IPS-18c (cell line): ENCODE measurements around the gene WWP2.
"Not testable (repeated sequence)": the region's sequence is repeated elsewhere in the genome, so short reads cannot be mapped to it uniquely, and the experiment has no call there.

ENCODE experiments used
- H3K4me3 ChIP-seq: 2 replicates; pipeline ENCODE4 v1.7.0; 2013; ENCODE audit warnings: low read depth, mild to moderate bottlenecking, low read length, moderate library complexity; ENCODE audit not compliant: insufficient read depth
- H3K9me3 ChIP-seq: one replicate; pipeline ENCODE4 v1.6.1; 2013; ENCODE audit warnings: mild to moderate bottlenecking, low read length, moderate library complexity; ENCODE audit not compliant: control insufficient read depth, insufficient read depth

Gene WWP2

DNA sequence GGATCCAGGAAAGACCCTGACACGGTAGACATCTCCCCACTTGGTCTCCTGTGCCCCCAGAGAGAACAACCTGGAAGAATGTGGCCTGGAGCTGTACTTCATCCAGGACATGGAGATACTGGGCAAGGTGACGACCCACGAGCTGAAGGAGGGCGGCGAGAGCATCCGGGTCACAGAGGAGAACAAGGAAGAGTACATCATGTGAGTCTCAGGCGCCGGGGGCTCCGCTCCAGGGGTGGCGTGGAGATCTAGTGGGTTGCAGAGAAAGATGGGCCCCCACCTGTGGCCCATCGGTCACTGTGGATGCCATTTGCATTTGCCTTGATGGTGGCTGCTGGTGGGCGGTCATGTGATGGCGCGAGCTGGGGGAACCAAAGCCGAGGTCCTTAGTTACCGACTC lies 174.1 kb downstream of the WWP2 start:
- Histone ChIP-seq H3K4me3 (no peak overlapping the region), H3K9me3 (no peaks in the 10 kb centered on the region)

DNA sequence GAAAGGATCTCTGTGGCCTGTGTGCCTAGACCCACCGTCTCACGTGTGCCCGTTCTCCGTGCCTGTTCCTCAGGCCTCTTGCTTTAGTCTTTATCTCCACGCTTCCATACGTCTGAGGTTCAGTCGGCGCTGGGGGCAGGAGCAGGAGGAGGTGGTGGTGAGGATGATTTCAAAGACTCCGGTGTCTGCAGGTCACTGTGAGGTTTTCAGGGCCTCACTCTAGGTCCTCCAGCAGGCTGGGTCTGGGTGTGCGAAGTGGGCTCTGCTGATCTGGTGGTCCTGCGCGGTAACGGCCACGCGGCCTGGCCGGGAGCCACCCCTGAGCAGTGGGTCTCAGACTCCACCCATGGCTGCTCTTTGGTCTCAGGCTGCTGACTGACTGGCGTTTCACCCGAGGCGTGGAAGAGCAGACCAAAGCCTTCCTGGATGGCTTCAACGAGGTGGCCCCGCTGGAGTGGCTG lies 174.6 kb downstream of the WWP2 start:
- no peaks in the 10 kb centered on the region for H3K9me3 ChIP-seq
- no peak overlapping the region for H3K4me3 ChIP-seq

DNA sequence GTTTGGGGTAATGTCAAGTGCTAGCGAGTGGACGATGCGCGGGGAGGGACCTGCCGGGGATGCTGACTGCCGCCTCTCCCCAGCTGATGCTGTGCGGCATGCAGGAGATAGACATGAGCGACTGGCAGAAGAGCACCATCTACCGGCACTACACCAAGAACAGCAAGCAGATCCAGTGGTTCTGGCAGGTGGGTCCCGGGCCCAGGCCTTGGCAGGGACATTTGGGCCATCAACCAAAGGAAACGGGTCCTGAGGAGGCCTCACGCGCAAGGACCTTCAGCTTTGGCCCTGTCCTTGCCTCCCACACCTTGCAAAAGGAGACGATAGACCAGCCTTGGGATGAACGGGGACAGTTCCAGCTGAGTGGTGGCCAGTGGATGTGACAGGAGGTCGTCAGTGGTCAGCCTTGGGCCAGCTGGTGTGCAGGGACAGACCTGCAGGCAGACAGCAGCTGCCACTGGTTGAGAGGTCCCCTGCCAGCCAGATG lies 175.4 kb downstream of the WWP2 start:
- Histone ChIP-seq H3K9me3 (peaks cover 2% of the 10 kb centered on the region), H3K4me3 (no peak overlapping the region)

DNA sequence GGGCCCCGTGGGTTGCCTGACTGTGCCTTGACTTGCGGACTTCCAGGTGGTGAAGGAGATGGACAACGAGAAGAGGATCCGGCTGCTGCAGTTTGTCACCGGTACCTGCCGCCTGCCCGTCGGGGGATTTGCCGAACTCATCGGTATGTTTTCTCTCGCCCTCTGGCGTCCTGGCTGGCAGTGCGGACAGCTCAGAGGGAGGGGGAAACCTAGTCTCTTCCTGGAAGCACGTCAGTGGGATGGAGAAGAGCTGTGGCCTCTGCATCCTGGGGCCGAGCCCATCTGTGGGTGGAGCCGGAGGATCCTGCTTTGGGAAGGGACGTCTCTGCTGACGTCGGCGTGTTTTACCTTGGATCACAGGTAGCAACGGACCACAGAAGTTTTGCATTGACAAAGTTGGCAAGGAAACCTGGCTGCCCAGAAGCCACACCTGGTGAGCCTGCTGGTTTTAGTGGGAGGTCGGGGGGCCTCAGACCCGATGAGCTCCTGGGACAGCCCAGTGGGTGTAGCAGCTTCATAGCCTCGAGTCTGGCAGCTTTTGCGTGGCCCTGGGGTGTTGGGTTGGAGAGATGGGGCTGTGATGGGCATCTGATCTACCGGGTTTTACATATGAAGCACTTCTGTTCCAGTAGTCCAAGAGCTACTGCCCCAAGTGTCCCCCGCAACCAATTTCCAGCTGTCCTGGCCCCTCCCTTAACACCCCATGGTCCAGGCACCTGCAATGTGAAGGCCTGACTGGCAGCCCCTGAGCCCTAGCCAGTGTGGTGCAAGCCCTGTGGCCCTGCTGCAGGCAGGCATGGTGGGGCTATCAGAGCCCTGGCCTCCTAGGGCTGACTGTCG lies 177.1 kb downstream of the WWP2 start:
- peaks cover 2% of the 10 kb centered on the region for H3K9me3 ChIP-seq
- no peak overlapping the region for H3K4me3 ChIP-seq

DNA sequence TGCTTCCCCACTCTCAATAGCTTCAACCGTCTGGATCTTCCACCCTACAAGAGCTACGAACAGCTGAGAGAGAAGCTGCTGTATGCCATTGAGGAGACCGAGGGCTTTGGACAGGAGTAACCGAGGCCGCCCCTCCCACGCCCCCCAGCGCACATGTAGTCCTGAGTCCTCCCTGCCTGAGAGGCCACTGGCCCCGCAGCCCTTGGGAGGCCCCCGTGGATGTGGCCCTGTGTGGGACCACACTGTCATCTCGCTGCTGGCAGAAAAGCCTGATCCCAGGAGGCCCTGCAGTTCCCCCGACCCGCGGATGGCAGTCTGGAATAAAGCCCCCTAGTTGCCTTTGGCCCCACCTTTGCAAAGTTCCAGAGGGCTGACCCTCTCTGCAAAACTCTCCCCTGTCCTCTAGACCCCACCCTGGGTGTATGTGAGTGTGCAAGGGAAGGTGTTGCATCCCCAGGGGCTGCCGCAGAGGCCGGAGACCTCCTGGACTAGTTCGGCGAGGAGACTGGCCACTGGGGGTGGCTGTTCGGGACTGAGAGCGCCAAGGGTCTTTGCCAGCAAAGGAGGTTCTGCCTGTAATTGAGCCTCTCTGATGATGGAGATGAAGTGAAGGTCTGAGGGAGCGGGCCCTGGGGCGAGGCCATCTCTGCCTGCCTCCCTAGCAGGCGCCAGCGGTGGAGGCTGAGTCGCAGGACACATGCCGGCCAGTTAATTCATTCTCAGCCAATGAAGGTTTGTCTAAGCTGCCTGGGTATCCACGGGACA lies 177.9 kb downstream of the WWP2 start:
- Histone ChIP-seq H3K4me3 (no peak overlapping the region), H3K9me3 (peaks cover 2% of the 10 kb centered on the region)

DNA sequence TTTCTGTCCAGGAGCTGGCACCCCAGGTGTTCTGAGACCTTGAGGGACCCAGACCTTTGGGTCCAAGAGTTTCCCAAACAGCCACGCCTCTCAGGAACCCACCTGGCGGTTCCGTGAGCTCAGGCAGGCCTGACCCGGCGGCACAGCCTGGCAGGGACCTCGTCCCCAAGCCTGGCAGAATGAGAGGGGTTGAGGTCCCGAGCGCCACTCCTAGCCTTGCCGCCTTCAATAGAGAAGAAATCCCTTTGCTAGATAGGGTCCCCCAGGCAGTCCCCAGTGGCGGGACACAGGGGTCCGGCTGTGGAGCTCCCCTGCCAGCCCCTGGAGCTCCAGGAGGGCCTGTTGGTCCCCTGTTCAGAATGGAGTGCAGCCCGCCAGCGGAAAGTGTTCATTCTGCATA lies 178.5 kb downstream of the WWP2 start:
- Histone ChIP-seq H3K4me3 (no peak overlapping the region), H3K9me3 (peaks cover 2% of the 10 kb centered on the region)

DNA sequence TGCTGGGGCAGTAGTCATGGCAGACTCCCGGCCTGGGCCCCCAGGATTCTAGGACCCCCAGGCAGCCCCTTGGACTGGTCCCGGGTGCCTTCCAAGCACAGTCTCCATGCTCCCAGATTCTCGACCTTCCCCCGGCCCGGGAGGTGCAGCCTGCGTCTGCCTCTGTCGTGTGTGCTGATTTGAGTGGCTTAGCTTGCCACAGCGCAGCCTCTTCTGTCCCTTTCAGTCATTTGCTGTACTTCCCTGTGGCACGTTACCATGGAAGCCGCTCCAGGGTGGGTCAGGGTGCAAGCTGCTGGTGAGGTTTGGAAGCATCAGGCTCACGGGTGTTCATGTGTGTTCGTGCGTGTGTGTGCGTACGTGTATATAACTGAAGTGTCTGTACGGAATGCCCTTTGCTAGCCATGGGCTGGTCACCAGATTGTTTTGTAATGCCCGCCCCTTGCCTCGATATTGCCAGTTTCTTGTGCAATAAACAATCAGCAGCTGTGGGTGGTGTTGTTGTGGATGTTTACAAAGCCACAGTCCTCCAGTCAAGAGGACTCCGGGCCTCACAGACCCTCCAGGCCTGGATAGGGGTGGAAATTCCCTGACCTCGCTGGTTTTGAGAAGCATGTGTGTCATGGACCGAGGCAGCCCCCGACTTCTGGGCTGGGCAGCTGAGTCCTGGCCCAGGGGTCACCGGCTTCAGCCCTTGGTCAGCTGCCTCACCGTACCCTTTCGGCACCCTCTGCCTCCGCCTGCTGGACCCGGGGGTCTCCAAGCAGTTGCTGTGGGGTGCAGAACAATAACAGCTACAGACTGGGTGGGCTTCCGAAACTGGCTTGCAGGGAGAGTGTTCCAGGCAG lies 179.3 kb downstream of the WWP2 start:
- H3K9me3 ChIP-seq: peaks cover 2% of the 10 kb centered on the region

DNA sequence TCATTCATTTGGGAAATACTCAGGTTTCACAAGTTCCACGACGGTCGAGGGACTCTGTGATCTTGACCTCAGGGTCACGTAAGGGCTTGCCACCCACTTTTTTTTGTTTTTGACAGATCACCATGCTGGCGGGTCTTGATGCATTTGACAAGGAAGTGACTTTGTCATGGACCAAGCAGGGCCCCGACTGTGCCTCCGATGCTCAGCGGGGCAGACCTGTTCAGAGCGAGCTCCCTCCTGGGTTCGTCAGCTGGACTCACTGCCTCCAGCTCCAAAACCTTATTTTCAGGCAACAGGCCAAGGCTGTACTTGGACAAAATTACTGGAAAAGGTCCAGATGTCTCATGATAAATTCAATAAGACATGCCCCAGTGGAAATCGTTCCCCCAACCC lies 180.0 kb downstream of the WWP2 start:
- Histone ChIP-seq H3K9me3 (peaks cover 2% of the 10 kb centered on the region), H3K4me3 (no peak overlapping the region)

More for the DNA sequence above, 179.3 kb downstream of the WWP2 start:
- no peak overlapping the region for H3K4me3 ChIP-seq

DNA sequence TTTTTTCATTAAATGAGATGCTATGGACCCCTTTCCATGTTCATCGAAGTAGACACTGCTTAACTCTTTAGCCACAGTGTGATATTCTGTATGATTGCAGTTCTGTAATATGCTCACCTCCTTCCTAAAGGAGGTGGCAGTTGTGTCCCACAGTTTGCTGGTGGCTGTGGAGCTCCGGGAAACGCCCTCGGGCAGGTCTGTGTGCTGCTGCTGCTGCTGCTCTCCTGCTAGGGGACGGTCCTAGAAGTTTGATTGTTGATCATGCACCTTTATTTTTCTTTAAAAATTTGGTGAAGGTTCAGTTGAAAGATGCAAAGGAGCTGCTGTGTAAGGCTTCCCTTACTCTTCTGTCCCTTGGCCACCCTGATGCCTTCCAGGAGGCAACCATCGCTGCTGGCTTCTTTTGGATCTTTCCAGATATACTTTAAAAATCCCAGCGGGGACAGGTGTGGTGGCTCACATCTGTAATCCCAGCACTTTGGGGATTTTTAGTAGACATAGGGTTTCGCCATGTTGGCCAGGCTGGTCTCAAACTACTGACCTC lies 180.6 kb downstream of the WWP2 start:
- H3K4me3 ChIP-seq: no peak overlapping the region
- peaks cover 2% of the 10 kb centered on the region for H3K9me3 ChIP-seq

DNA sequence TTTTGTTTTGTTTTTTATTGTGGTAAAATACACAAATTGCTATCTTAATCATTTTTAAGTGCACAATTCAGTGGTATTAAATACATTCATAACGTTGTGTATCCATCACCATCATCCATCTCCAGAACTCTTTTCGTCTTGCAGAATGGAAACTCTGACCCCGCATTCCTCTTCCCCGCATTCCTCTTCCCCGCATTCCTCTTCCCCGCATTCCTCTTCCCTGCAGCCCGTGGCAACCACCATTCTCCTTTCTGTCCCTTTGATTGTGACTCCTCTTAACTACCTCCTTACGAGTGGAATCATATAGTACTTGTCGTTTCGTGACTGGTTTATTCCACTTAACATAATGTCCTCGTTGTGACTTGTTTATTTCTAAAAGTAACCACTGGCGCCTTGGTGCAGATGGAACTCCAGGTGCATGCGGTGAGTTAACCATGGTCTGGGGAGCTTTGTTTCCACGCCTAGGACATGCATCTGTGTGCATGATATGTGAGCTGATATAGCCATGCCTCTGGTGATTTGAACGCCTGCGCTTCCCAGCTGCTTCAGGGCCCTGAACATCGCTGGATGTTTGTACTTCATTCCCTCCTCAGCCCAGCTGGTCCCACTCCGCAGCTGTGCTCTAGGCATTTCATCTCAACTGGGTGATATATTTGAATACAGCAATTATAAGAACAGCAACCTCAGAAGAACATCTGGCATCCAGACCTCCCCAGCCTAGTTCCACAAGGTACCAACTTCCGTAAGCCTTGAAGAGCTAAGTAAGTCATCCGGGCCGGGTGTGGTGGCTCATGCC lies 181.3 kb downstream of the WWP2 start:
- H3K9me3 ChIP-seq, H3K4me3 ChIP-seq: not testable (repeated sequence)

DNA sequence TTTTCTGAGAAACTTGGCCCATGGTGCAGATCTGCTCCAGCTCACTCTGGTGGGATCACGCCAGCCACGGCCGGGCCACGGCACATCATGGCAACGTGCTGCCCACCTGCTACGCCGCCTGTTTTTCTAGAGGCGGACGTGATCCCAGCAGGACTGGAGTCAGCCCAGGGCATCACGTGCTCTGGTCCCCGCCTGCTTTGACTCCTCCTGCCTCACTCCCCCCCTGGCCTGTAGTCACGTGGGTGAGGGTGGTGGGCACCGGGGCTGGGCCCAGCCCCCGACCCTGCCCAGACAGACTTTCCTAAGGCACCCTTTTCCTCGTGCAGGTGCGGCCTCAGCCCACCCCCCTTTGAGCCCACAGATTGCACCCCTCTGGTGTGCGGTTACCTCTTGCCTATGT lies 188.3 kb downstream of the WWP2 start:
- H3K4me3 ChIP-seq, H3K9me3 ChIP-seq: not testable (repeated sequence)

DNA sequence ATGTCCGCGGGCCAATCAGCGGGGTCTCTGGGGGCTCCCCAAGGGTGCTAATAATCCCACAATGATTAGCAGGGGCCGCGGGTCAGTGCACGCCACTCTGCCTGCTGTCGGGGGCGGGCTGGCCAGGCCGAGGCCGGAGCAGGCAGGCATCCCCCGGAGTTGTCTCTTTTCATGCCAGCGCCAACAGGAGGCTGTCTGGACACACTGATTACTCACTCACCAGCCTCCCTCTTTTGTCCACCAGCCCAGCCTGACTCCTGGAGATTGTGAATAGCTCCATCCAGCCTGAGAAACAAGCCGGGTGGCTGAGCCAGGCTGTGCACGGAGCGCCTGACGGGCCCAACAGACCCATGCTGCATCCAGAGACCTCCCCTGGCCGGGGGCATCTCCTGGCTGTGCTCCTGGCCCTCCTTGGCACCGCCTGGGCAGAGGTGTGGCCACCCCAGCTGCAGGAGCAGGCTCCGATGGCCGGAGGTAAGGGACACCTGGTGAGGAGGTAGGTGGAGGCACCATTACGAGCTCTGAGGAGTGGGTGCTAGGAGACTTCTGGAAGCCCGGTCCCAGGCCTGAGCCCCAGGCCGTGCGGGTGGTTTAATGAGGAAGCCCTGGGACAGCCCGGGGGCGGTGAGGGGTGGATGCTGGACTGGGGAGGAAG lies 189.0 kb downstream of the WWP2 start, which contains the start of gene CLEC18A:
Gene CLEC18A, plus strand, starts transcription at position 318 of the 655 bp plus-strand sequence. Its CDS starts 33 bp downstream, at position 351.
- H3K4me3 ChIP-seq, H3K9me3 ChIP-seq: not testable (repeated sequence)

DNA sequence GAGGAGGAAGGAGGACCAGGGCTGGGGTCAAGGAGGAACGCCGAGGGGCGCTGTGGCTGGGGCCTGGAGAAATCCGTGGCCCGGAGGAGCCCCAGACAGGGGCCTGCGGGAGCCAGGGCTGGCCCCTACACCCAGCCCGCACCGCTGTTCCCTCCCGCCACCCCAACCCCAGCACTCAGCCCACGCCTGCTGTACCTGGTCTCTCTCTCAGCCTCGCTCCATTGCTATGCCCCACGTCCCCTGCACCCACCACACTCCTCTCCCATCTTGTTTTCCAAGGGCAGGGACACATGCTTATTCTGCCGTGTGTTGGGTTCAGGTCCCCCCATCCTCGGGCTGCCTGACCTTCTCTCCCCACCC lies 189.5 kb downstream of the WWP2 start:
- not testable (repeated sequence) for H3K4me3 ChIP-seq, H3K9me3 ChIP-seq

DNA sequence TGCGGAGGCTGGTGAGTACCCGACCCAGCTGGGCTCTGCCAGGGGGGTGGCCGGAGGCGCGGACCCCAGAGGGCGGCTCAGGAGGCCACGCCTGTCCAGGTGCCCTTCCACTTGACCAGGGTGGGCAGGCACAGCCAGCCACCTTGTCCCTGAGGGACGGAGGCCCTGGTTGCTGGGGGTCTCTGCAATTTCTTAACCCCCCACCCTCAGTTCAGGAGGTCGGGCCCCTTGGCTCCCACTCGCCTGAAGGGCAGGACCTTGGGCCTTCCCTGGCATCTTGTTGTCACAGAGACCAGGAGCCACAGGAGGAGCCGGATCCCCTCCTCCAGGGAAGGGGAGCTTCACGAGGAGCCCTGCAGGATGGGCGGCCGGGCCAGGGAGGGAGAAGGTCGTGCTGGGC lies 190.0 kb downstream of the WWP2 start:
- H3K9me3 ChIP-seq: not testable (repeated sequence)

DNA sequence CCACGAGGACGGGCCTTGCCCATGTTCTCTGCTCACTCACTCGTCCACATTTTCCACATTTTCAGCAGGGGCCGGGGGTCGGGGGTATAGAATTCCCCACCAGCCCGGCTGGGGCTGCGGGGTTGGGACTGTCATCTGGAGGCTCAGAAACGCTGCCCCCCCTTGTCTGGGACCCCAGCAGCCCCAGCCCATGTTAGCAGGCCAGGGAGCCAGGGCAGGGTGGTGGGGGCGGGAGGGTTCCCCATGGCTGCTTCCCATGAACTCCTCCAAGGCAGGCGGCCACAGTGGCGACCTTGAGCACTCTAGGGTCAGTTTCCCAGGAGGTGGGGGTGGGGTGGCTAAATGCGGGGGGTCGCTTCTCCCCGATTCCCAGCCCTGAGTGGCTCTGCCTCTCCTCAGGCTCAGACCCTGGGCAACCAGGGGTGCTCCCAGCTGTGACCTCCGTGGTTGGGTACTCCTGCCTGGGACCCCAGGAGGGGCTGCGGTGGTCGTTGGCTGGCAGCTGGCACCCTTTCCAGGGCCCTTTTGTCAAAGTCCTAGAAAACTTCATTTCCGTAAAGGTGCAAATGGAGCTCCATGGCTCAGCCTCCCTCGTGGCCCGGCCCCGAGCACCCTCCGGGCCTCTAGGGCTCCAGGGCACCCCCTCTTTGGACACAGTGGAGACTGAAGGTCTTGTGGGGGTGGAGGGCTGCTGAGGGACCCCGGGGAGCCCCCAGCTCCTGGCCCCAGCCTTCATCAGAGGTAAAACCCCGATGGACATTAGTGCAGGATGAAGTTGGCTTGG lies 190.6 kb downstream of the WWP2 start:
- H3K9me3 ChIP-seq, H3K4me3 ChIP-seq: not testable (repeated sequence)

More for the DNA sequence above, 190.0 kb downstream of the WWP2 start:
- H3K4me3 ChIP-seq: not testable (repeated sequence)
